Gastroesophageal sphincter (tissue), 4 donors: ENCODE results near the gene TSPAN15. TPM values are rescaled to one million over a fixed set of nuclear protein-coding genes. Genes with fewer than 3 reads are reported as not detected.

Source experiments
- ATAC-seq: fragments of 150-250 bp; one replicate; pipeline ENCODE4 v1.9.1; 2016; ENCODE audit warnings: mild to moderate bottlenecking, moderate library complexity
- H3K27ac ChIP-seq, 4 donors: fragments of 200-600 bp; sonication (generic) in 3 of 4; 1 replicate in 3 of 4; 2 replicates in 1 of 4; pipeline ENCODE4 v1.5.1; 2016 to 2019
- H3K27me3 ChIP-seq: fragments of 200-600 bp; sonication (generic); one replicate; pipeline ENCODE4 v1.5.1; 2019
- H3K36me3 ChIP-seq, 2 donors: fragments of 200-600 bp; sonication (generic); one replicate each; pipeline ENCODE4 v1.5.1; 2019; ENCODE audit warnings: control low read depth in 1 of 2
- H3K4me1 ChIP-seq, 3 donors: fragments of 200-600 bp; sonication (generic); 1 replicate in 2 of 3; 2 replicates in 1 of 3; pipeline ENCODE4 v1.5.1; 2016 to 2019; ENCODE audit warnings: control low read depth in 2 of 3
- H3K4me3 ChIP-seq, 2 donors: fragments of 200-600 bp; sonication (generic); one replicate each; pipeline ENCODE4 v1.5.1; 2019; ENCODE audit warnings: mild to moderate bottlenecking in 1 of 2, moderate library complexity in 1 of 2
- H3K9me3 ChIP-seq, 3 donors: fragments of 200-600 bp; sonication (generic); one replicate each; pipeline ENCODE4 v1.5.1; 2017 to 2019; ENCODE audit warnings: control low read depth in 2 of 3
- CTCF ChIP-seq, 4 experiments: fragments of 200-600 bp in 2 of 4; fragments of 450-650 bp in 2 of 4; sonication (generic) in 1 of 4; IDR thresholded peaks; one replicate each; pipeline ENCODE4 v1.5.1; 2017 to 2019; ENCODE audit warnings: antibody characterized with exemption in 4 of 4, mild to moderate bottlenecking in 2 of 4, moderate library complexity in 2 of 4
- EP300 ChIP-seq: sonication (generic); formaldehyde crosslinking; IDR thresholded peaks from one replicate; pipeline ENCODE4 v1.6.1; 2017; ENCODE audit warnings: antibody characterized with exemption, mild to moderate bottlenecking
- POLR2A ChIP-seq, 2 donors: fragments of 450-650 bp; IDR thresholded peaks; one replicate each; pipeline ENCODE4 v1.6.1; 2017; ENCODE audit warnings: antibody characterized with exemption in 2 of 2, mild to moderate bottlenecking in 2 of 2, moderate library complexity in 1 of 2
- POLR2AphosphoS5 ChIP-seq: sonication (generic); formaldehyde crosslinking; IDR thresholded peaks from one replicate; pipeline ENCODE4 v1.6.1; 2017; ENCODE audit warnings: antibody characterized with exemption
- WGBS, 2 donors: methylation state at CpG; one replicate each; pipeline ENCODE4 v1.1.5; 2018; ENCODE audit warnings: low coverage in 1 of 2; 5-methylcytosine and 5-hydroxymethylcytosine counted together
- total RNA-seq, 4 donors: library from RNA; depleted of rRNA; stranded (reverse); fragments of >200 nt; gene quantifications; one replicate each; pipeline ENCODE4 v1.1.0, GENCODE V29; 2016

Gene TSPAN15
- total RNA-seq, 4 donors from 2014 or later, result 51.9 to 66.7 (median 58.1) TPM

- peak; percentile 50 for ATAC-seq
- Histone ChIP-seq H3K27ac (peak overlapping the region; percentile 74 to 96 (median 92)), H3K4me1 (peaks cover 0 to 81% (median 11%) of the 10 kb centered on the region in 3 donors), H3K36me3 (no peaks in the 10 kb centered on the region), H3K9me3 (no peaks in the 10 kb centered on the region), H3K27me3 (no peaks in the 10 kb centered on the region), H3K4me3 (peak overlapping the region in 1 of 2 donors; percentile 51)
- WGBS, 2 donors, result 4% methylated on average over 3 to 7 of the region's 13 CpGs
- TF ChIP-seq EP300, result no peak
- peak in 3 of 4 experiments; percentile 83 to 86 (median 83) for TF ChIP-seq CTCF (IDR thresholded peaks at IDR 0.05)
- peak; percentile 74 for TF ChIP-seq POLR2AphosphoS5
- no peak for TF ChIP-seq POLR2A (IDR thresholded peaks at IDR 0.05)
These were observed 37.9 kb upstream of the TSPAN15 start for GRCh38 chr10:69413221-69413865.

DNA sequence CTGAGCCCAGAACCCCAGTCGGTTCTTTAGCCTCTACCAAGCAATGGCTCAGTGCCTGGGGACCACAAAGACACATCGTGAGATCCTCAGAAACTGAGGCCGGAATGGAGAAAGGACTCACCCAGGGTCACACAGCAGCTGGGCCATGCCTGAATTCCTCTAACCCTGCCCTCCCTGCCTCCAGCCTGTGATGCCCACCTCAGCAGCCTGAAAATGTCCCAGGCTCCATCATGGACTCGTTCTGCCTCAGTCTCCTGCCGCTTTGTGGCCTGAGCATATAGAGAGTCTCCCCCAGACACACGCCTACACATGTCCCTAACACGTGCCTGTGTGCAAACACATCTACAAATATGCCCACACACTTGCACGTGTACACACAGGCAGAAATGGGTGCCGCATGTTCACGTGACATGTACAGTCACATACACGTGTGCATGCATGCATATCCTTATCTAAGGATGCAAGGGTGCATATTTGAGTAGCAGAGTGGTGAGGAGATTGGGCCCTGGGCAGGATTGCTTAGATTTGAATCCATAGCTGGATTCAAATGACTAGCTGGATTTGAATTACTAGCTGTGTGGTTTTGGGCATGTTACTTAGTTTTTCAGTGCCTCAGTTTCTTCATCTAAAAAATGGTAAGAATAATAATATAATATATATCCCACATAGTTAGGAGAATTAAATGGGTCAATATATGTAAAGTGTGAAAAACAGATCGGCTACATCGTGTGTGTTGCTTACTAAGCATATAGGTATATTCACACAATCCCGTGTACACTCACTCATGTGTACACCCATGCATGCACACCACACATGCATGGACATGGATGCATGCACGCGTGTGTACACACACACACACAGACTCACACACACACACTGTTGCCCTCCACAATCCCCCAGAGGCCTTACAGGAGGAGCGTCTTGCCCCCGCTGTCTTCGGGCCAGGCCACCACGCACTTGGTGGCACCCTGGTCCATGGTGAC is 36.9 kb upstream of the TSPAN15 start:
- Histone ChIP-seq H3K27ac (peak overlapping the region; percentile 74 to 96 (median 92)), H3K9me3 (no peaks in the 10 kb centered on the region), H3K36me3 (no peaks in the 10 kb centered on the region), H3K4me3 (peak overlapping the region; percentile 50 to 51), H3K4me1 (peaks cover 0 to 84% (median 7%) of the 10 kb centered on the region in 3 donors), H3K27me3 (no peaks in the 10 kb centered on the region)
- no peak for ATAC-seq
- 59 to 86% methylated on average over 9 to 12 of the region's 20 CpGs for WGBS, 2 donors
- TF ChIP-seq POLR2A (IDR thresholded peaks at IDR 0.05) (no peak), POLR2AphosphoS5 (peak; percentile 16), EP300 (no peak), CTCF (IDR thresholded peaks at IDR 0.05) (peak in 1 of 4 experiments; percentile 5)

DNA sequence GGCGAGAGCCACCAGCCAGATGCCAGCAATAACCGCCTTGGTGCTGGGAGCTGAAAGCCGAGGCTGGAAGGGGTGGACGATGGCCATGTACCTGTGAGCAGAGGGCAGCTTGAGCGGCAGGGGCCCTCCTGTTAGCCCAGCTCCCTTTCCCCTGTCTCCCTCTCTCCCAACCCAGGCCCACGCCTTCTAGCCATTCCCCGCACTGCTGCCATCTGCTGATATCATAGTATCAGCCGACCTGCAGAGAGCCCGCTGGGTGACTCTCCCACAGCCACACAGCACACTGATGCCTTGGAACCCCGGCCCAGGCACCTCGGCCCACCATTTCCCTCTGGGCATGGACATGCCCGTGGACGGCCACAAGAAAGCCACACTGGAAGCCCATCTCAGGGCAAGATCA is 36.2 kb upstream of the TSPAN15 start:
- H3K4me3 ChIP-seq, result peak overlapping the region; percentile 50 to 51
- no peaks in the 10 kb centered on the region for H3K36me3 ChIP-seq
- H3K4me1 ChIP-seq, result peaks cover 0 to 84% (median 5%) of the 10 kb centered on the region in 3 donors
- H3K9me3 ChIP-seq, result no peaks in the 10 kb centered on the region
- peak; percentile 44 for TF ChIP-seq POLR2AphosphoS5
- TF ChIP-seq EP300, result no peak
- TF ChIP-seq CTCF (IDR thresholded peaks at IDR 0.05), result peak in 1 of 4 experiments; percentile 15
- peak overlapping the region; percentile 58 to 96 (median 92) for H3K27ac ChIP-seq
- no peaks in the 10 kb centered on the region for H3K27me3 ChIP-seq
- no peak for ATAC-seq
- WGBS, 2 donors, result 70% methylated on average over 2 of the region's 13 CpGs; no CpG with 5 or more reads in 1 of the 2 donors

DNA sequence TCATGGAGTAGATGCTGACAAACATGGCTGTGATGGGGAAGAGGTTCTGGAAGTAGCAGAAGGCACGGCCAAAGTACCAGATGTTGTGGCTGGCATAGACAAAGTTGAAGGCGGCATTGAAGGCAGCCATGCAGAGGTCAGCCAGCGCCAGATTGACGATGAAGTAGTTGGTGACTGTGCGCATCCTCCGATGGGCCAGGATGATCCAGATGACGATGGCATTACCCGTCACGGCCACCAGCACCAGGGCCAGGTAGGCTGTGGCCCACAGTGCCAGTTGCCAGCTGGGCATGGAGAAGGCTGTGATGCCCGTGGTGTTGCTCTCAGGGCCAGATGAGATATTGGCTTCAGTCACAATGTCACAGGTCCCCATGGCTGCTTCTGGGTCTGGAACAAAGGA is 35.3 kb upstream of the TSPAN15 start:
- H3K36me3 ChIP-seq, result no peaks in the 10 kb centered on the region
- no peaks in the 10 kb centered on the region for H3K9me3 ChIP-seq
- peak overlapping the region; percentile 58 to 96 (median 92) for H3K27ac ChIP-seq
- H3K27me3 ChIP-seq, result no peaks in the 10 kb centered on the region
- no CpG with 5 or more reads among the region's 10 CpGs for WGBS, 2 donors
- H3K4me3 ChIP-seq, result peak overlapping the region; percentile 50 to 51
- no peak for ATAC-seq
- peak; percentile 19 for TF ChIP-seq POLR2AphosphoS5
- TF ChIP-seq CTCF (IDR thresholded peaks at IDR 0.05), result no peak
- no peak for TF ChIP-seq POLR2A (IDR thresholded peaks at IDR 0.05)
- H3K4me1 ChIP-seq, result peaks cover 0 to 84% (median 5%) of the 10 kb centered on the region in 3 donors
